GM03348 (cell line): ENCODE measurements around the gene ADCY9.
"Not testable (repeated sequence)": the region's sequence is repeated elsewhere in the genome, so short reads cannot be mapped to it uniquely, and the experiment has no call there.

Experiments
- DNase-seq: peaks from one replicate; pipeline ENCODE4 v3.0.0; 2012; ENCODE audit warnings: low spot score

Gene ADCY9

DNA sequence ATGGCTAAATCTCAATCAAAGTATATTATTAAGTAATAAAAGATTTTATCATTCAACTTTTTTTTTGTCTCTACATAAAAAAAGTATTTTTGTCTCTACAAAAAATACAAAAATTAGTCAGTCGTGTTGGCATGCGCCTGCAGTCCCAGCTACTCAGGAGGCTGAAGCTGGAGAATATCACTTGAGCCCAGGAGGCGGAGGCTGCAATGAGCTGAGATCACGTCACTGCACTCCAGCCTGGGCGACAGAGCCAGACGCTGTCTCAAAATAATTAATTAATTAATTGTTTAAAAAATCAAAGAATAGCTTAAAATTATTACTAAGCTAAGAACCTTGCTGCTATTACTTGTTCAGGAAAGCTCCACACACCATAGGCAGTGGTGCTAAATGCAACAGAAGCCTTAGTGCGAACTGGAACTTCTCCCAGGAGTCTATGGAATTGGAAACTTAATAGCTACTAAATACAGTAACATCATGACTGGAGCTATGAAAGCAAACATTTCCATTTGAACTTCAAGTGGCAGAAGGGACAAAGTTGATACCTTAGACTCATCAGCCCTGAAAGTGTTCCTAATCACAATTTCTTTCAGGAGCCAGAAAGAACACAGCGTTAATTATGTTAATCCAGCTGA, 22.6 kb downstream of the ADCY9 start:
- no peak for DNase-seq

DNA sequence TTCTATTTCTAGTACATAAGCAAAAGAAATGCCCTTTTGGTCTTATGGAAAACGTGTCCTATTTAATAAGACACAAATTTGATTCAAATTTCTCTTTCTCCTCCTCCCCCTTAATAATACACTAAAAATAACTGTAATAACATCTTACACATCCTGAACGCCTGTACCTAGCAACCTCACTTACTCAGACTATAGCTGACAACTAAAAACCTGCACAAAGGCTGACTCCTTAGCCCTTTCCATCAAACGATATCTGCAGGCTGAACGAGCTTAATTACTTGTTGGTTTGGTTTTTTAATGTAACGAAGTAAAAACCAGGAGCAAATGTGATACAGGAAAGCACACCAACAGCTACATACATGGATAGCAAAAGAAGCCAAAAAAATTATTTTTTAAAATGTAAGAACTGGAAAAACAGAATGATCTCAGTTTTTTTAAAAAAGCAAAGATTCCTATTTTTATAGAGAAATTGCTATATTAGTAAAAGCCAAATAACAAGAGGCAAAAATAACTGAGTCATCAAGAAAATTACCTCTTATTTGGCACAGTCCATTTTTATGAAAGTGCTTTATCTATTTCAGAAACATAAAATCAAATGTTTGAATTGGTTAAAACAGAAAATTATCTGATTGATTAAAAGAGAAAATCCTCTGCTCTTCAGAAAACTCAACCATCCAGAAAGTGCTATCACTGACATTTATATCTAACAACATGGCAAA, 23.5 kb downstream of the ADCY9 start:
- DNase-seq = no peak

DNA sequence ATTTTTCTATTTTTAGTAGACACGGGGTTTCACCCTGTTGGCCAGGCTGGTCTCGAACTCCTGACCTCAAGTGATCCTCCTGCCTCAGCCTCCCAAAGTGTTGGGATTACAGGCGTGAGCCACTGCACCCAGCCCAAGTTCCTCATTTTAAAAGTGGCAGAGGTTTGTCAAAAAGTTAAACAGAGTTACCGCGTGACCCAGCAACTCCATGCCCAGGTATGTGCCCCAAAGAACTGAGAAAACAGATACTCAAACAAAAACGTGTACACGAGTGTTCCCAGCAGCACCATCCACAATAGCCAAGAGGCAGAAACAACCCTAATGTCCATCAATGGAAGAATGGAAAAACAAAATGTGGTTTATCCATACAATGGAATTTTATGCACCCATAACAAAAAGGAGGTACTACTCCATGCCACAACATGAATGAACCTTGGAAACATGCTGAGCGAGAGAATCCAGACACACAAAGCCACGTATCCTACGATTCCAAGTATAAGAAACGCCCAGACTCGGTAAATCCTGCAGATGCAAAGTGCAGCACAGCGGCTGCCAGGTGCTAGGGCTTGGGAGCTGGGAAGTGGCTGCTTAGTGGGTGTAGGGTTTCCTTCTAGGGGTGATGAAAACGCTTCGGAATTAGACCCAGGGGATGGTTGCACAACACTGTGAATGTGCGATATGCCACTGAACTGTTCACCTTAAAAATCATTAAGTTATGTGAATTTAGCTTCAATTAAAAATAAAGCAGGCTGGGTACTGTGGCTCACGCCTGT, 24.8 kb downstream of the ADCY9 start:
- DNase-seq = no peak

DNA sequence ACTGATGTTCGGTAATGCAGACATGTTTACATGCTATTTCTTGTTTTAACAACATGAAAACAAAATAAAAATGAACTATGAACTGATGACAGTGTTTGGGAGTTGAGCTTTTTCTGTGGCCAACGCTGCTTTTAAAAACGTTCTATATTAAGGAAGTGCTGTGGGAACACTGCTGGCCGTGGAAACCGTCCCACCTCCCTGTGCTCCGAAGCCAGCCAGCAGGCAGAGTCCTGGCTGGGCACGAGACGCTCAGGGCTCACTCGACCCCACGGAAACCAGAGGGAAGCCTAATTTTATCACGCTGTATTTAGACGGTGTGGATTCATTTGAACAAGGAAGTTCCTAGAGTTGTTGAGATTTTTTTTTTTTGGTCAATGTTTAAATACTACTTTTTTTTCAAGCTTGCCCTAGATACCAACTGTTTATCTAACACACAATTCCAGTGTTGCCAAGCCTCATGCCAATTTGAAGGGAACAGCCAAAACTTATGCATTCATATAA, 25.8 kb downstream of the ADCY9 start:
- peak; percentile 57 for DNase-seq

DNA sequence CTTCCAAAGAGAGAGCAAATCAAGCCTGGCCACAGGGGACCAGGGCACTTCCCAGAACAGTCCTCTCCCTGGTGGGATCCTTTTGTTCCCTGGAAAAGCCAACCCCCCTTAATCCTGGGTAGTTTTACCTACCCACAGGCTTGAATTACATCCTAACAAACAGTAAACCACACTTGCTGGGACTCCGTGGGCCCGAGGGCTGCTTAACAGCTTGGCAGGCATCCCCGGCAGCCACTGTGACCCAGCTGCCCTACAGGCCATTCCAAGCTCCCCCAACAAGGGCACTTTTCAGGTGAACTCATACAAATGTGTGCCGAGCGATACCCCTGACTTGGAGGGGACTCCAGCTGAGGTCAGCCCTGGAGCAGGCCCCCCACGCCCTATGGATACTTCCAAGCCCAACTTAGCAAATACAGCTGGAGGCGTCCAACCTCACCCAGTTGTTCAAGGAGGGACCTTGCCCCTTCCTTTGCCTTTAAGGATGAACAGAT, 26.4 kb downstream of the ADCY9 start:
- DNase-seq = no peak

DNA sequence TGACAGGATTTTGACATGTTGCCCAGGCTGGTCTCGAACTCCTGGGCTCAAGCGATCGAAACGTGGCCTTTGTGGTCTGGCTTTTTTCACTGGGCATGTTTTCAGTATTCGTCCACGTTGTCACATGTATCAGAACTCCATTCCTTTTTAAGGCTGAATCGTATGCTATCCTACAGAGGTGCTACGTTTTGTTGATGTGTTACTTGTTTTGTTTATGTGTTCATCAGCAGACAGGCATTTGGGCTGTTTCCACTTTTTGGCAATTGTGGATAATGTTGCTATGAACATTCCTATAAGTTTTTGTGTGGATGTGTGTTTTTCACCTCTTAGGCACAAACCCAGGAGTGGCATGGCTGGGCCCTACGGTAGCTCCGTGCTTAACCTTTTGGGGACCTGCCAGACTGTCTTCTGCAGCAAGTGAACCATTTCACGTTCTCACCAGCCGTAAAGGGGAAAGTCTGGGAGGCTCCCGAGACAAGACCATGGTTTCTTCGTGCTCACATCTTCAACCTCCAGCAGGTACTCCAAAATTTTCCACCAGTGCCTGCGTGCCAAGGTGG, 26.9 kb downstream of the ADCY9 start:
- no peak for DNase-seq

DNA sequence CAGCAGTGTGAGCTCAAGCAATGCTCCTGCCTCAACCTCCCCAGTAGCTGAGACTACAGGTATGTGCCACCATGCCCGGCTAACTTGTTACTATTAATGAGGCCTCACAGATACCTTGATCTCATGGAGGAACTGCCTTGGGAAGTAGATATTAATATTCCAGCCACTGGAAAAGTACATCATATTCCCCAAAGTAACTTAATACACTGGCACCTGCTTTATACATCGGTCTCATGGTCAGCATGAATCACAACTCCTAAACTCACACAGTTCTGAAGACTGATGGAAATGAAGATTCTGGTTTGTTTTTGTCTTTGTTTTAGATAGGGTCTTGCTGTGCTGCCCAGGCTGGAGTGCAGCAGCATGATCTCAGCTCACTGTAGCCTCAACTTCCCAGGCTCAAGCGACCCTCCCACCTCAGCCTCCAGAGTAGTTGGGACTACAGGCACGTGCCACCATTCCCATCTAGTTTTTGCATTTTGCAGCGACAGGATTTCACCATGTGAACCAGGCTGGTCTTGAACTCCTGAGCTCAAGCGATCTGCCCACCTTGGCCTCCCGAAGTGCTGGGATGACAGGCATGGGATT, 28.2 kb downstream of the ADCY9 start:
- no peak for DNase-seq

DNA sequence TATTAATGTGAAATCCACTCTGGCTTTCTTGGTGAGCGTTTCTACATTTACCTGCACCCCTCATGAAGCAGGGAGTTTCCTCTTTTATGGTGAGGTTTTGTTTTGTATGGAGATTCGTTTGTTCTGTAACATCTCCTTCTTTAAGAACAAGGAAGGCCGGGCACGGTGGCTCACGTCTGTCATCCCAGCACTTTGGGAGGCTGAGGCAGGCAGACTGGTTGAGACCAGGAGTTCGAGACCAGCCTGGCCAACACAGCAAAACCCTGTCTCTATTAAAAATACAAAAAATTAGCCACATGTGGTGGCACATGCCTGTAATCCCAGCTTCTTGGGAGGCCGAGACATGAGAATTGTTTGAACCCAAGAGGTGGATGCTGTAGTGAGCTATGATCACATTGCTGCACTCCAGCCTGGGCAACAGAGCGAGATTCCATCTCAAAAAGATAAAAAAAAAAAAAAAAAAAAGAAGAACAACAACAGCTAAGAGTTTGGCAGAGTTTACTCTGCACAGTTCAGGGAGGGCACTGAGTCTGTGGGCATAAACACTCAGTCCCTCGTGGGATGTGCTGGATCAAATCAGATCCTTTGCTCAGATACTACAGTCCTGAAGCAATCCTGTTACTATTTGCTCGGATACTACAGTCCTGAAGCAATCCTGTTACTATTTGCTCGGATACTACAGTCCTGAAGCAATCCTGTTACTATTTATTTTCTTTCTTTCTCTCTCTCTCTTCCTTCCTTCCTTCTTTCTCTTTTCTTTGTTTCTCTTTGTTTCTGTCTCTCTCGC, 28.9 kb downstream of the ADCY9 start:
- DNase-seq = no peak

DNA sequence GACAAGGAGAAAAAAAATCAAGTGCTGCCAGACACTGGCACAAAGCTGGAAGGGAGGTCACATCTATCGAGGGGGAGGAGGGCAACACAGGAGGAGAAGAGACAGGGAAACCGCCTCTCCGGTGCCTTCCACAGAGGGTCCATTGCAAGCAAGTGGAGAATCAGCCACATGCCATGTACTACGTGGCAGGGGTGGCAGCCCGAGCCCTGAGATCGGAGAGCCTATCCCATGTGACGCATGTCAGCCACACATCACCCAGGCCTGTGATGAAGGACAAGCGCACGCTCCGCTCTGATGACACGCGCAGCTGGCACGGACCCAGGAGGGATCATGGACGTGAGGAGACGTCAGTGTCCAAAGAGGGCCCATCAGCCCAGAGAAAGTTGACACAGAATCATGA, 30.1 kb downstream of the ADCY9 start:
- no peak for DNase-seq

DNA sequence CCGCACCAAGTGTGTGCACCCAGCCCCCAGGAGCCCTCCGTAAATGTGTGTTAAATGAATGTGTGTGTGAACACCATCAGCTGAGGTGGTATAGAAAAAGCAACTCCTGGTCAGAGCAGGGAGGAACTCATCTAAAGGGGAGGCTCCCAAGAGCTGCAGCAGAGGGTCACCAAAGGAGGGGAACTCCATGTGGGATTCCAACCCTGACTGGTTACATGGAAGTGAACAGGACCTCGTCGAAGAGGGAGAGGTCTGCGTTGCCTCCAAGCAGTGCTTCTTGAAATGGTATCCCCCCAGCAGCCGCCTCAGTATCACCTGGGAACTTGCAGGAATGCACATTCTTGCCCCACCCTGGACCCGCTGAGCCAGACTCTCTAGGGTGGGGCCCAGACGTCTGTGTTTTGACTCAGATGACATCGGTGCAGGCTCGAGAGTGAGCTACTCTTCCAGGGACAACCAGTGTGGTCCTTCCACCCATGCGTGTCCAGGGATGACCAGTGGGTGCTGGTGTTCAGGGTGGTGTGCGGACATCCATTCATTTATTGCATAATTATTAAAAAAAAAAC, 30.8 kb downstream of the ADCY9 start:
- no peak for DNase-seq

DNA sequence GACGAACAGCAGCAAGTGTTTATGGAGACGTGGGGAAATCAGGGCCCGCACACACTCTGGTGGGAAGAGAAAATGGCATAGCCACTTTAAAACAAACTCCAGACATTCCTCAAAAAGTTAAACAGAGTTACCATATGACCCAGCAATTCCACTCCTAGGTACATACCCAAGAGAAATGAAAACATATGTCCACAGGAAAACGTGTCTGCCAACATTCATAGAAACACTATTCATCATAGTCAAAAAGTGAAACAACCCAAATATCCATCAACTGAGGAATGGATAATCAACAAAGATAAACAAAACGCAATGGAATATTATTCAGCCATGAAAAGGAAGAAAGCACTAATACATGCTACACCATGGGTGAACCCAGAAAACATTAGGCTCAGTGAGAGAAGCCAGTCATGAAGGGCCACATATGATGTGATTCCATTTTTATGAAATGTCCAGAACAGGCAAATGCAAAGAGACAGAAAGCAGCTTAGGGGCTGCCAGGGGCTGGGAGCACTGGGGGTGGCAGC, 32.8 kb downstream of the ADCY9 start:
- no peak for DNase-seq

DNA sequence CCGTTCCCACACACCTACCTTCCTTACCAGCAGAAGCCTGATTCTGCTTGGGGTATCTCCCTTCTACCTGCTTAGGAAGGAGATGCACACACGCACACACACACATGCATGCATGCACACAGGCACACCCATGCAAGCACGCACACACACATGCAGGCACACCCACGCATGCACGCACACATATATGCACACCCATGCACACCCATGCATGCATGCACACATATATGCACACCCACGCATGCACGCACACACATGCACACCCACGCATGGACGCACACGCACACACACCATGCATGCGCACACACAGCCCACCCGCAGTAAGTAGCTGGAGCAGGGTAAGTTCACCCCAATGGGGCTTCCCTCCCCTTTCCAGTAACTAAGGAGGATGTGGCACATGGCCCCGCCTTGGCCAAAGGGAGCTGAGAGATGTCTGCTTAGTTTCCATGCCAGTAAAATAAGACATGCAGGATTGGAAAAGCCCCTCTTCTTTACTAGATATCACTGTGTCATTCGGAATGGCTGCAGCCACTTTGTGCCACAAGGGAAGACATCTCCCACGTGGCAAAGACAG, 33.7 kb downstream of the ADCY9 start:
- DNase-seq = no peak

DNA sequence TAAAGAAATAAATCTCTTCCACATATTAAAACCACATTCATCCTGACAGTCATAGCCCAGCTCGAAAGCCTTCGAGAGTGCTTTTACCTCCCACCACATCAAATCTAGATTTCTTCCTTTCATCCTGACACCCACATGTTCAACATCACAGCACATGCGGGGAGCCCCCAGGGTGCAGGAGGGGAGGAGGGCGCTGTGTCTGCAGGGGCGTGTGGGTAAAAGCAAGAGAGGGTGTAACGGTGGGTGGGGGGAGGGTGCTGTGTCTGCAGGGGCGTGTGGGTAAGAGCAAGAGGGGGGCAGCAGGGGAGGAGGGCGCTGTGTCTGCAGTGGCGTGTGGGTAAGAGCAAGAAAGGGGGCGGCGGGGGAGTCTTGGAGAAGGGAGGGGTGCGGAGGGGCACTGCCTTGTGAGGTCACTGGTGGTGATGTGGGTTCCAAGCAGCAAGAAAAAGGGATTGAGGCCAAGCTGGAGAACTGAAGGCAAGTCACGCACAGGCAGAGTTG, 34.7 kb downstream of the ADCY9 start:
- peak; percentile 53 for DNase-seq

DNA sequence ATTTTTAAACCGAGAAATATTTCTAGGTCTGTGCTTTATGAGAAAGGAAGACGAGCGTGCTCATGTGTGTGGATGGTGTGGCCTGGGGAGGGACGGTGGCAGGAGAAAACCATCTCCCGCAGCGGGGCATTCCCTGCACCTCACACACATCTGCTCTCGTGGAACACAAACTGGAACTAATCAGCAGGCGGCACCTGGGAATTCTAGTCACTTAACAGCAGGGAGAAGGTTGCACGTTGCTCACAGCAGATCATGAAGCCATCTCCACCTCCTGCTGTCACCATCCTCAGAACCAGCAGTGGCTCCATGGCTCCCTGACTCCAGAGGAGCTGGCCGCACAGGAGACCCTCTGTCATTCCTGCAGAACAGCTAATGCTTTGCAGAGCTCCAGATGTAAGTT, 35.2 kb downstream of the ADCY9 start:
- DNase-seq = no peak

DNA sequence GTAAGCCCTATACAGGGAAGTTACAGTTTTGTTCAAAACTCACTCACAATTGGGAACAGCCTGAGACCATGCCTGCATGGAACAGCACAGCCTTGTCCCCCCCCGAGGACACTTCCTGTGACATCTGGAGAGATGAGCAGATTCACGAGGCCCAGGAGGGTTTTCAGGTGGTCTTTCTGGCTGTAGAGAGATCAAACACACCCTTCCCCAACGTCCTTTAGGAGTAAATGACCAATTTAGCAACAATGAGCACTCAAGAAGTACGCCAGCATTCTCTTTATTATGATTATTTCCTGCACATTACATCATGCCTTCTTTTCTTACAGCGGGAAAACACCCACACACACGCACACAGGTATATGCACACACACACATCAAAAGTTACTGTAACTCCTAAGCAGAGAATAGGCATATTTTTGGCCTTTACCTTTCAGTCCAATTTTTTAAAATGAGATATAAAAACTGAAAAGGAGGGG, 39.0 kb downstream of the ADCY9 start:
- DNase-seq = no peak

DNA sequence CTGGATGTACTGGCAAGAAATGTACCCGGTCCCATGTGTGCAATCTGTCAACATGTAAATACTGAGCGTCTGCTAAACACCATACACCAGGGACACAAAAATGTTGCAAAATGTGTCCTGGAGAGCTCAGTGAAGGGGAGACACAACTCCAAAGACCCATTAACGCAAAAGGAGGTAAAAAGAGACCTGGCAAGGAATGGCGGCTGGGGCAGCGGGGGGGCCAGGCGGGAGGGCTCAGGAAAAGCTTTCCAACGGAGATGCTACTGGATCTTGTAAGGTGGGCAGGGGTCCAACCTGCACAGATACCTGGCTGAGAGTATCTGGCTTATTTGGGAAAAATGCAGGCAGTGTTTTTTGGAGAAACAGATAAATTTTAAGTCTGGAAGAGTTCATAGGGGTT, 40.7 kb downstream of the ADCY9 start:
- no peak for DNase-seq

DNA sequence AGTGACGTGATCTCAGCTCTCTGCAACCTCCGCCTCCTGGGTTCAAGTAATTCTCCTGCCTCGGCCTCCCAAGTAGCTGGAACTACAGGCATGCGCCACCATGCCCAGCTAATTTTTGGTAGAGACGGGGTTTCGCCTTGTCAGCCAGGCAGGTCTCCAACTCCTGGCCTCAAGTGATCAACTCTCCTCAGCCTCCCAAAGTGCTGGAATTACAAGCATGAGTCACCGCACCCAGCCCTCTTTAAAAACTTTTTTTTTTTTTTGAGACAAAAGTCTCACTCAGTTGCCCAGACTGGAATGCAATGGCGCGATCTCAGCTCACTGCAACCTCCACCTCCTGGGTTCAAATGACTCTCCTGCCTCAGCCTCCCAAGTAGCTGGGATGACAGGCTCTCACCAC, 43.1 kb downstream of the ADCY9 start:
- not testable (repeated sequence) for DNase-seq

DNA sequence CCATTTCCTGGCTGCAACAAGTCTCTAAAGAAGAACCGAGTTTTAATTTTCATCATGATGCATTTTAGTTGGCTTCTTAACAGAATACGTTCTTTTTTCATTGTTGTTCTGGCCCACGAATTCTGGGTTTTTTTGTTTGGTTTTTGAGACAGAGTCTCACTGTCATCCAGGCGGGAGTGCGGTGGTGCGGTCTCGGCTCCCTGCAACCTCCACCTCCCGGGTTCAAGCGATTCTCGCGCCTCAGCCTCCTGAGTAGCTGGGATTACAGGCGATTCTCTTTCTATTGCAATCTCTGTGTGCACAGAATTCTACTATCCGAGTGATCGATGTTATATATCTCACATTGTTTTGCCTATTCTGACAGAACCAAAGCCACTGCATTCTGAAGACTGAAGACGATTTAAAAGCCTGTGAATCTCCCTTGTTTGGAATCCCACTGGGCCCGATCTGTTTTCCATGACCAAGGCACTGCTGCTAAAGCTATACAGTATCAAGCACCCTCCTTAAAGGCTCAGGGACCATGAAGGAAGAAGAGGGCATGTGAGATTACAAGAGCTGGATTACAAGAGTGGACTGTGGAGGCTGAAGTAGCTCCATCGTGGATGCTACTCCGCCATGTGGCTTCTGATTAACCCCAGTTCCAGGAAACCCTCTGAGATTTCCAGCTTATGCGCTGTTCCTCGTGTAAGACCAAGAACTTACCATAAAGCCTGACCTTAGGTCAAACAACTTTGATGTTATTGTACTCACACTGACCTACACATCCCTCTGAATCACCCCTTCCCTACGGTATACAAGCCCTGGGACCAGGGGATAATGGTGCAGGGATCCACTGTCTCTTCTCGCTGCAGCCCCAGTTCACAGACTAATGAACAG, 44.3 kb downstream of the ADCY9 start:
- DNase-seq = no peak

DNA sequence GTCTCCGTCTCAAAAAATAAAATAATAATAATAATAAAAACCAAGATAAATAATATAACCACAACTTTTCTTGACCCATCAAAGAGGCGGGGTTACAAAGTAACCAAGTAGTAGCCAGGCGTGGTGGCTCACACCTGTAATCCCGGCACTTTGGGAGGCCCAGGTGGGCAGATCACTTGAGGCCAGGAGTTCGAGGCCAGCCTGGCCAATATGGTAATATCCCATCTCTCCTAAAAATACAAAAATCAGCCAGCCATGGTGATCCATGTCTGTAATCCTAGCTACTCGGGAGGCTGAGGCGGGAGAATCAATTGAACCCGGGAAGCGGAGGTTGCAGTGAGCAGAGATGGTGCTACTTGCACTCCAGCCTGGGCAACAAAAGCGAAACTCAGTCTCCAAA, 45.3 kb downstream of the ADCY9 start:
- no peak for DNase-seq
